Stimulated activated CD8-positive, alpha-beta memory T cell treated with anti-CD3 and anti-CD28 coated beads, Interleukin-12 subunit alpha, Interleukin-12 subunit beta, amount 100 ng/mL, for 1 hour (primary cell): ENCODE measurements around the gene ORM2.

ENCODE experiments used
- DNase-seq: peaks from one replicate; pipeline ENCODE4 v3.0.0-alpha.2; 2020; ENCODE audit warnings: low read depth

ORM2 gene

GRCh38 chr9:114294664-114295063 is 35.0 kb upstream of the ORM2 start:
- no peak for DNase-seq

GRCh38 chr9:114296338-114296737 is 33.3 kb upstream of the ORM2 start:
- DNase-seq = no peak

GRCh38 chr9:114299286-114300152 is 30.1 kb upstream of the ORM2 start:
- DNase-seq = no peak

- DNase-seq = no peak
Observed at GRCh38 chr9:114300153-114300845, 29.4 kb upstream of the ORM2 start.

- no peak for DNase-seq
Observed at GRCh38 chr9:114300846-114301797, 28.5 kb upstream of the ORM2 start.

GRCh38 chr9:114301798-114302565 is 27.7 kb upstream of the ORM2 start:
- DNase-seq = no peak

- DNase-seq = no peak
Observed at GRCh38 chr9:114302727-114303126, 26.9 kb upstream of the ORM2 start.

GRCh38 chr9:114303571-114303970 is 26.1 kb upstream of the ORM2 start:
- no peak for DNase-seq

GRCh38 chr9:114303977-114304376 is 25.7 kb upstream of the ORM2 start:
- no peak for DNase-seq

GRCh38 chr9:114304416-114305188 is 25.1 kb upstream of the ORM2 start:
- DNase-seq = no peak

- DNase-seq = no peak
Observed at GRCh38 chr9:114307899-114308267, 21.8 kb upstream of the ORM2 start.

GRCh38 chr9:114308361-114308950 is 21.2 kb upstream of the ORM2 start:
- no peak for DNase-seq

- DNase-seq = no peak
Observed at GRCh38 chr9:114309096-114309495, 20.6 kb upstream of the ORM2 start.

- DNase-seq = no peak
Observed at GRCh38 chr9:114310471-114311450, 18.9 kb upstream of the ORM2 start.

- no peak for DNase-seq
Observed at GRCh38 chr9:114311571-114312512, 17.8 kb upstream of the ORM2 start.

- DNase-seq = no peak
Observed at GRCh38 chr9:114312513-114312875, 17.2 kb upstream of the ORM2 start.

GRCh38 chr9:114313186-114313585 is 16.5 kb upstream of the ORM2 start:
- DNase-seq = no peak

- no peak for DNase-seq
Observed at GRCh38 chr9:114314256-114314867, 15.3 kb upstream of the ORM2 start.
